GM12892 (cell line): ENCODE data around the gene KCTD16.

Source experiments
- POLR2A ChIP-seq: IDR thresholded peaks from 2 replicates; pipeline ENCODE4 v1.6.1; 2011; ENCODE audit warnings: low read depth, low read length, control low read depth
- POLR2AphosphoS5 ChIP-seq: IDR thresholded peaks from 2 replicates; pipeline ENCODE4 v1.6.1; 2011; ENCODE audit warnings: low read depth, low read length, control low read depth
- TAF1 ChIP-seq: IDR thresholded peaks from 2 replicates; pipeline ENCODE4 v1.6.1; 2011; ENCODE audit warnings: low read depth, mild to moderate bottlenecking, control low read depth, low read length, borderline replicate concordance

GRCh38 chr5:144328980-144329379, 158.3 kb downstream of the KCTD16 start:
- TF ChIP-seq POLR2A (no peak), POLR2AphosphoS5 (no peak), TAF1 (no peak)
